Measurements from ENCODE around the gene RNF223. TPM values are rescaled to one million over a fixed set of nuclear protein-coding genes. Genes with fewer than 3 reads are reported as not detected.
"Not testable (repeated sequence)": the region's sequence is repeated elsewhere in the genome, so short reads cannot be mapped to it uniquely, and the experiment has no call there.

The RNF223 gene
- total RNA-seq, 2 donors from 2014 or later: not detected

DNA sequence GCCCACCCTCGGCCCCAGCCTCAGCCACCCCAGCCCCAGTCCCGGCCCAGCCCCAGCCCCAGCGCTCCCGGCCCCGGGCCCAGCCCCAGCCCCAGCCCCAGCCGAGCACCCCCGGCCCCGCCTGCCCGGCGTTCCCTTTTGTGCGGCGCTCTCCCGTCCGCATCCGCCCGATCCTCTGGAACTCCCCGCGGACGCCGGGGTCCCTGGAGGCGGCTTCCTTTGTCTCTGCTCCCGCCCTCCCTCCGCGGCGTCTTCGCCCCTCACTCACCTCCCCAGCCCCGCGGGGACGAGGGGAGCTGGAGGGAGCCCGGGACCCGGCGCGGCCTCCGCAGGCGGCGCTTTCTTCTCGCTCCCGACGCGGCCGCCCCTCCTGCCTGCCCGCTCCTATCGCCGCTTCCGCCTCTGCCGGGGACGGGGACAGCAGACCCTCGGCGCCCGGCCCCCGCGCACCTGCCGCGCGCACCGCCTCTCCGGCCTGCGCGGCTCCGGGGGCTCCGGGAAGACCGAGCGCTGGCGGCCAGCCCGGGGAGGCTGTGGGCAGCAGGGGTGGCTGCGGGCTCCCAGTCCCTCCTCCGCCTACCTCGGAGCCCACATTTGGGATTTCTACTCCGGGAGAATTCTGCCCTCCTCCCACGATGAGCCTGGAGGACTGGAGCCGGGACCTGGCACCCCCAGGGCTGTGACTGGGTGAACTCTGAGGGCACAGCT lies 40.2 kb downstream of the RNF223 start:
- Histone ChIP-seq H3K36me3 (no peaks in the 10 kb centered on the region), H3K4me1 (peaks cover 0 to 38% of the 10 kb centered on the region in 2 donors), H3K4me3 (peak overlapping the region; percentile 26 to 59), H3K9me3 (no peaks in the 10 kb centered on the region), H3K27ac (no peak overlapping the region), H3K27me3 (peaks cover 0 to 4% of the 10 kb centered on the region in 2 donors)
- DNase-seq (ENCODE audit: low spot score): no peak
- no peak for TF ChIP-seq CTCF (IDR thresholded peaks at IDR 0.05)

DNA sequence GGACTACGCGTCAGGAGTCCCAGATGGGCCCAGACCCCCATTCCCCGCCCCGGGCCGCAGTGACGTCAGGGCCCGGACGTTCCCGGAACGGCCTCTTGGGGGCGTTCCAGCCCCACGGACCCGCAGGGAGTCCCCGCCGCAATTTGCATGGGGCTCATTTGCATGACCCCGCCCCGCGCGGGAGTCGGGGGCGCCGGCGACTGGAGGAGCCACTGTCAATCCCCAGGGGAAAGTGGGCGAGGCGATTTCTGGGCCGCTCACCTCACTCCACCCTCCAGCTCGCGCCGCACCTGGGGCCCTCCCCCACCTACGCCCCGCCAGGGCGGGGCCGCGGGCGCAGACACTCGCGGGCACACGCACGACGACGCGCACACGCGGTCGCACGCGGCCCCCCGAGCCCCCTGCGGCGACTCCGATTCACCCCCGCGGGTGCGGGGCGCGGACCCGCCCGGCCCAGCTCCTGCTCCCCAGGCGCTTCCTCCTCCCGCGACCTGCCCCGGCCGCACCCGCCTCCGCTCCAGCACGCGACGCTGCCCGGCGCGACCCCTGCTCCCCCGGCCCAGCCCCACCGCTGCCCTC lies 41.0 kb downstream of the RNF223 start:
- DNase-seq (ENCODE audit: low spot score): peak; percentile 61
- H3K9me3 ChIP-seq: no peaks in the 10 kb centered on the region
- peaks cover 0 to 37% of the 10 kb centered on the region in 2 donors for H3K4me1 ChIP-seq
- no peak overlapping the region for H3K27ac ChIP-seq
- TF ChIP-seq CTCF (IDR thresholded peaks at IDR 0.05): peak; percentile 55 to 81
- H3K36me3 ChIP-seq: no peaks in the 10 kb centered on the region
- H3K27me3 ChIP-seq: peaks cover 0 to 4% of the 10 kb centered on the region in 2 donors
- peak overlapping the region; percentile 26 to 59 for H3K4me3 ChIP-seq

DNA sequence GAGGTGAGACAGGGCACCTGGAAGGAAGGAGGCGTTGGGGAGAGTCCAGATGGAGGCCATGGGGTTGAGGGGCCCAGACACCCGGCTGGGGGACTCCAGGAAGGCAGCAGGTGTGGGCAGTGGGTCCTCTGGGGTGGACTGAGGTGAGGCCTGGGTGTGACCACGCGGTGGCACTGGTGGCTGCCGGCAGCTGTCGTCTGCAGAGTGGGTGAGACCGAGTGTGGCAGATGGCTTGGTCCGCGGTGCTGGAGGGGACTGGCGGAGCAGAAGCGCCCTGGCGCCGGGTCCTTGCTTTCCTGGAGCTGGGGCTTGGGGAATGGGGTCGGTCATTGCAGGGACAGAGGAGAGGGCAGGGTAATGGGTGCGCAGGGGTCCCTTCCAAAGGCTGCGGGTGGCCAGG lies 41.7 kb downstream of the RNF223 start:
- no peaks in the 10 kb centered on the region for H3K36me3 ChIP-seq
- no peak for DNase-seq (ENCODE audit: low spot score)
- H3K9me3 ChIP-seq: no peaks in the 10 kb centered on the region
- TF ChIP-seq CTCF (IDR thresholded peaks at IDR 0.05): no peak
- H3K27ac ChIP-seq: no peak overlapping the region
- peaks cover 0 to 4% of the 10 kb centered on the region in 2 donors for H3K27me3 ChIP-seq
- H3K4me3 ChIP-seq: peak overlapping the region; percentile 26 to 59
- H3K4me1 ChIP-seq: peaks cover 0 to 37% of the 10 kb centered on the region in 2 donors

DNA sequence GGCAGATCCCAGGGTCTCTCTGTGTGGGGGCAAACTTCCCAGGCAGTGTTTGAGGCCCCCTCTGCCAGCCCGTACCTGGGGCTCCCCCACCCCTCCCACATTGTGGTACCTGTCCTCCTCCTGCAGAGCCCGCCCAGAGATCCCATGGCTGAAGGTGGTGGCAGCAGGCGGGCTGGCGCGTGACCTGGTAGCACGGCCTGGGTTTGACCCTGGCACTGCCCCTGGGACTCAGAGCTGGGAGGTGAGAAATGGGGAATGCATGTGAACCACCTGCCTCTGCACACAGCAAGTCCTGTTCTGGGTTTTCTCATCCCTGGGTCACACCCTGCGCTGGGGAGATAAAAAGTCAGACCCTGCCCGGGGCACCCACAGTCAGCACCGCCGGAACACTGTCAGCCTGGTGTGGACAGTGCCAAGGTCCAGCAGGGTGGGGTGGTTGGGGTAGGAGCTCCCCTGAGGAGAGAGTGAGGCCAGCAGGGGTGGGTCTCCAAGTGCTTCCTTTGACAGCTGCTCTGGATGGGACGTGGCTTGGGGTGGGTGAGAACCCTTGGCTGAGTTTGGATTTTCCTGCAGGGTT lies 42.4 kb downstream of the RNF223 start:
- H3K36me3 ChIP-seq: no peaks in the 10 kb centered on the region
- no peak for TF ChIP-seq CTCF (IDR thresholded peaks at IDR 0.05)
- H3K27ac ChIP-seq: no peak overlapping the region
- no peak overlapping the region for H3K4me3 ChIP-seq
- no peaks in the 10 kb centered on the region for H3K9me3 ChIP-seq
- peaks cover 0 to 40% of the 10 kb centered on the region in 2 donors for H3K4me1 ChIP-seq
- no peak for DNase-seq (ENCODE audit: low spot score)
- peaks cover 0 to 4% of the 10 kb centered on the region in 2 donors for H3K27me3 ChIP-seq

DNA sequence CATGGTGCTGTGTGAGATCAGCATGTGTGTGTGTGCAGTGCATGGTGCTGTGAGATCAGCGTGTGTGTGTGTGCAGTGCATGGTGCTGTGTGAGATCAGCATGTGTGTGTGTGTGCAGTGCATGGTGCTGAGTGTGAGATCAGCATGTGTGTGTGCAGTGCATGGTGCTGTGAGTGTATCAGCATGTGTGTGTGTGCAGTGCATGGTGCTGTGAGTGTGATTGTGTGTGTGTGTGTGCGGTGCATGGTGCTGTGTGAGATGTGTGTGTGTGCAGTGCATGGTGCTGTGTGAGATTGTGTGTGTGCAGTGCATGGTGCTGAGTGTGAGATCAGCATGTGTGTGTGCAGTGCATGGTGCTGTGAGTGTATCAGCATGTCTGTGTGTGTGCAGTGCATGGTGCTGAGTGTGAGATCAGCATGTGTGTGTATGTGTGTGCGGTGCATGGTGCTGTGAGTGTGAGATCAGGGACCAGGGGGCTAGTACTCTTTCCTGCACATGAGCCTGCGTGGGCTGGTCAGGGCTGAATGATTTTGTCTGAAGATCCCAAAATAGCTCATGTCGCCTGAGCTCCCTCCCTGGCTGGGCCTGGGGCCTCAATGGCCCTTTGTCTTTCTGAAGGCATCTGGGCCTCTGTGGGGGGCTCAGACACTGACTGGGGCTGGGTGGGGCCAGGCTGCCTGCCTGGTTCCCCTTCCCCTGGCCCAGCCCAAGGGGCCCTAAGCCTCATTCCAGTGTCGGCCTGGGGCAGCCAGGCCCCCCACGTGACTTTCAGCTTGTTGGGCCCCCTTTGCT lies 43.0 kb downstream of the RNF223 start:
- H3K27ac ChIP-seq; H3K4me3 ChIP-seq; DNase-seq (ENCODE audit: low spot score); H3K27me3 ChIP-seq; H3K9me3 ChIP-seq; H3K36me3 ChIP-seq: not testable (repeated sequence)
- peaks cover 0 to 47% of the 10 kb centered on the region in 2 donors for H3K4me1 ChIP-seq

DNA sequence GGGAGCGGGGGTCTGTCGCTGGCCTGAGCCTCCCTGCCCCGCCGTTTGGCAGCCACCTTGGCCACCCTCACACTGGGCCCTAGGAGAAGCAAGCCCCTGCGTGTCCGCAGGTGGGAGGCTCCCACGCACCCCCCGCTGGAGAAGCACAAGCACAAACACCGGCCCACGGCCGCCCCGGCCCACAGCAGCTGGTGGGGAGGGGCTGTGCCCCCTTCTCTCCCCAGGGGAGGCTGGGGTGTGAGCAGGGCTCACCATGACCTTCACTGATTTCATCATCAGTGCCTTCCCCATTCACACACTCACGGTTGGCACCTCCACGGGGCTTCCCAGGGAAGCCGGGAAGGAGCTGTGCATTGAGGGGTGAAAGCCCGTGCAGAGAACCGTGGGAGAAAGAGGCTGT lies 46.3 kb downstream of the RNF223 start:
- Histone ChIP-seq H3K27me3 (no peaks in the 10 kb centered on the region), H3K4me1 (peaks cover 0 to 54% of the 10 kb centered on the region in 2 donors), H3K27ac (no peak overlapping the region), H3K9me3 (no peaks in the 10 kb centered on the region), H3K36me3 (no peaks in the 10 kb centered on the region), H3K4me3 (no peak overlapping the region)
- no peak for DNase-seq (ENCODE audit: low spot score)
- no peak for TF ChIP-seq CTCF (IDR thresholded peaks at IDR 0.05)
